ENCODE results near the gene CTNNA2.

CTNNA2 gene

DNA sequence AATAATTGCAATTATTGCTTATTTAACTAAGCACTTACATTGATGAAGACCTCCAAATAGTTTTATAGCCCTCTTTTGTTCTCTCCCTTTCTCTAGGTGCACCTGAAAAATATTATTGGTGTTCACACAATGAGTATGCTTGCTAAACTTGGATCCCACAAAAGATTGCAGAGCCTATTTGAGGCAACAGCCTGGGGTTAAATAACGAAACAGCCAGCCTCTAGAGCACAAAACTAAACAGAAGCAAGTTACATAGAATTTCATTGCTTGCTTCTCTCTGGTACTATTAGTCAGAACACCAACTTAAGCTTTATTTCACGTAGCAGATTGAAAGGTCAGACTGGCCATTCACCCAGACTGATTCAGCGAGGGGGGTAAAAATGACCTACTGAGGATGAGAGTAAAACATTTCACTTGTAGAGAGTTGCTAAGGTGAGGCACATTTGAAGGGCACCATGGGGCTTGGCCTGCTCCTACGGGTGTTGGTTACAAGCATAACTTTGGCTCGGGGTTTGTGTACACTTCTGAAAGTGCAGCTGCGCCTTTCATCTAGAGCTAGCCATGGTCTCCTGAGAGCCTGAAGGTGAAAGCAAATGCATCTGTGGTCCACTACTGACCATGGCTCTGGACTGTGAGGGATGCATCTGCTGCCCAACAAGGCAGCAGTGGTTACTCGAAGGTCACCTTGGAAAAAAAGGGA, 1016.8 kb downstream of the CTNNA2 start:
- TF ChIP-seq, protein P1, sequence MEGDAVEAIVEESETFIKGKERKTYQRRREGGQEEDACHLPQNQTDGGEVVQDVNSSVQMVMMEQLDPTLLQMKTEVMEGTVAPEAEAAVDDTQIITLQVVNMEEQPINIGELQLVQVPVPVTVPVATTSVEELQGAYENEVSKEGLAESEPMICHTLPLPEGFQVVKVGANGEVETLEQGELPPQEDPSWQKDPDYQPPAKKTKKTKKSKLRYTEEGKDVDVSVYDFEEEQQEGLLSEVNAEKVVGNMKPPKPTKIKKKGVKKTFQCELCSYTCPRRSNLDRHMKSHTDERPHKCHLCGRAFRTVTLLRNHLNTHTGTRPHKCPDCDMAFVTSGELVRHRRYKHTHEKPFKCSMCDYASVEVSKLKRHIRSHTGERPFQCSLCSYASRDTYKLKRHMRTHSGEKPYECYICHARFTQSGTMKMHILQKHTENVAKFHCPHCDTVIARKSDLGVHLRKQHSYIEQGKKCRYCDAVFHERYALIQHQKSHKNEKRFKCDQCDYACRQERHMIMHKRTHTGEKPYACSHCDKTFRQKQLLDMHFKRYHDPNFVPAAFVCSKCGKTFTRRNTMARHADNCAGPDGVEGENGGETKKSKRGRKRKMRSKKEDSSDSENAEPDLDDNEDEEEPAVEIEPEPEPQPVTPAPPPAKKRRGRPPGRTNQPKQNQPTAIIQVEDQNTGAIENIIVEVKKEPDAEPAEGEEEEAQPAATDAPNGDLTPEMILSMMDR (IDR thresholded peaks at IDR 0.05; ENCODE audit: low read depth, low read length, missing control alignments) = no peak
- in situ Hi-C loops (cut with HindIII; ENCODE audit: low pct_ligation_motif_present, low sequenced_read_pairs) = no loop called here
- Histone ChIP-seq H3K27me3 (replicated peaks) (no peaks in the 10 kb centered on the region), H3K36me3 (replicated peaks) (no peaks in the 10 kb centered on the region), H3K27ac (no peak overlapping the region), H3K4me3 (ENCODE audit: low read depth, low read length) (no peak overlapping the region)
- DNase-seq = no peak

DNA sequence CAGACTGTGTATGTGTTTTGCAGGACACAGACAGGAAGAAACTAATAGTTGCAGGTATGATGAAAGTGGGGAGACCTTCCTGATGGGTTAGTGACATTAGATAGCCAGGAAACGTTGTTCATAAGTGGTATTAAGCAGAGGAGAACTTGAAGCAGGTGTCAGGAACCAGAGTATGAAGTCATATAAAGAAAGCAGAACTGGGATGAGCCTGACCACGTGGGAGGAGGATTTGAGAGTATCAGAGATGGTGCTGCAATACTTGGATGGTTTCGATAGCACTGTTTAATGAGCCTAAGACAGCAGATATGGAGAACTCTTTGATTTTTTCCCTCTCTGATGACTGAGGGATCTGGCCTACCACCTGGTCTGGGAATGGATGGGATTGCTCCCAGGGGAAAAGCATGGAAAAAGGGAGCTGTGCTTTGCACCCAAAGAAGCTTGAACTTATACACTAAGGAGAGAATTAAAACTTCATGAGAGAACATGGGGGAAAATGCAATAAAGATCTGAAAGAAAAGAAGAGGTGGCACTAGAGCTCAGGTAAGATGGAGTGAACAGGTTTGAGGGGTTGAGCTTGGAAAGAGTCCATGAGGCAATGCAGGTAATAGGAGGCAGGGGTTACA, 1017.7 kb downstream of the CTNNA2 start:
- DNase-seq = no peak
- Histone ChIP-seq H3K27me3 (replicated peaks) (no peaks in the 10 kb centered on the region), H3K27ac (no peak overlapping the region), H3K4me3 (ENCODE audit: low read depth, low read length) (no peak overlapping the region), H3K36me3 (replicated peaks) (no peaks in the 10 kb centered on the region)
- in situ Hi-C loops (cut with HindIII; ENCODE audit: low pct_ligation_motif_present, low sequenced_read_pairs) = no loop called here
- TF ChIP-seq, protein P1 (IDR thresholded peaks at IDR 0.05; ENCODE audit: low read depth, low read length, missing control alignments) = no peak

GRCh38 chr2:80531319-80531718, 1018.5 kb downstream of the CTNNA2 start:
- TF ChIP-seq, protein P1 (IDR thresholded peaks at IDR 0.05; ENCODE audit: low read depth, low read length, missing control alignments) = no peak
- H3K36me3 ChIP-seq (replicated peaks) = no peaks in the 10 kb centered on the region
- in situ Hi-C loops (cut with HindIII; ENCODE audit: low pct_ligation_motif_present, low sequenced_read_pairs) = no loop called here
- no peak overlapping the region for H3K4me3 ChIP-seq (ENCODE audit: low read depth, low read length)
- H3K27me3 ChIP-seq (replicated peaks) = no peaks in the 10 kb centered on the region
- no peak for DNase-seq
- H3K27ac ChIP-seq = no peak overlapping the region

- Histone ChIP-seq H3K4me3 (ENCODE audit: low read depth, low read length) (no peak overlapping the region), H3K27ac (no peak overlapping the region), H3K36me3 (replicated peaks) (no peaks in the 10 kb centered on the region), H3K27me3 (replicated peaks) (no peaks in the 10 kb centered on the region)
- no peak for DNase-seq
- TF ChIP-seq, protein P1 (IDR thresholded peaks at IDR 0.05; ENCODE audit: low read depth, low read length, missing control alignments) = no peak
- in situ Hi-C loops (cut with HindIII; ENCODE audit: low pct_ligation_motif_present, low sequenced_read_pairs) = no loop called here
Measured at GRCh38 chr2:80545420-80546210, 1032.8 kb downstream of the CTNNA2 start.

GRCh38 chr2:80546766-80547165, 1033.9 kb downstream of the CTNNA2 start:
- Histone ChIP-seq H3K36me3 (replicated peaks) (no peaks in the 10 kb centered on the region), H3K27ac (no peak overlapping the region), H3K4me3 (ENCODE audit: low read depth, low read length) (no peak overlapping the region), H3K27me3 (replicated peaks) (no peaks in the 10 kb centered on the region)
- no peak for DNase-seq
- TF ChIP-seq, protein P1 (IDR thresholded peaks at IDR 0.05; ENCODE audit: low read depth, low read length, missing control alignments) = no peak
- in situ Hi-C loops (cut with HindIII; ENCODE audit: low pct_ligation_motif_present, low sequenced_read_pairs) = no loop called here

Data from brain microvascular endothelial cell (primary cell).